ENCODE measurements around the gene GMDS. TPM values are rescaled to one million over a fixed set of nuclear protein-coding genes. Genes with fewer than 3 reads are reported as not detected.
A peak's percentile ranks its signal among the peaks of the same experiment; 100 is the strongest.

Gene GMDS
- total RNA-seq, 4 donors from 2014 or later: 3.4 to 7.2 (median 4.6) TPM

DNA sequence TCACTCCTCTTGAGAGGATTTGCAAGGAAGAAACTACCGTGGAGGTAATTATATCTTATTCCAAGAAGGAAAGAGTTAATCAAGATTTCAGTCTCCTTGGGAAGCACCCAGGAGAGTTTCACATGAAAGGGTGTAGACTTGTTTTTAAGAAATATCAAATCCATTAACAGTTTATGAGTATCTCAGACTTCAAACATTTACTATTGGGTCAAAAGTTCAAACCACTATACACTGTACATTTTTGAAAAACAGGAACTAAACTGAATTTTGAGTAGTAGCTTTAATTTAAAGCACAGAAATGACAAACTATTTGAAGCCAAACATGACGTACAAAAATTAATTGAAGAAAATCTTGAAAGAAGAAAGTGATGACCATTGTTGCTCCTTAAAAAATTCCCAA is 471.7 kb downstream of the GMDS start:
- no peaks in the 10 kb centered on the region for H3K9me3 ChIP-seq
- no peaks in the 10 kb centered on the region for H3K4me1 ChIP-seq
- intact Hi-C loops (cut with DNase I; ENCODE audit: low total_unique reads) (no loop called here), in situ Hi-C loops (cut with MboI; ENCODE audit: low sequenced_read_pairs in 4 of 4) (no loop called here)
- DNase-seq (no peak), ATAC-seq (no peak)
- H3K4me3 ChIP-seq: no peak overlapping the region
- no peaks in the 10 kb centered on the region for H3K27me3 ChIP-seq
- H3K36me3 ChIP-seq: no peaks in the 10 kb centered on the region
- TF ChIP-seq POLR2A (IDR thresholded peaks at IDR 0.05): no peak
- TF ChIP-seq, protein P1, sequence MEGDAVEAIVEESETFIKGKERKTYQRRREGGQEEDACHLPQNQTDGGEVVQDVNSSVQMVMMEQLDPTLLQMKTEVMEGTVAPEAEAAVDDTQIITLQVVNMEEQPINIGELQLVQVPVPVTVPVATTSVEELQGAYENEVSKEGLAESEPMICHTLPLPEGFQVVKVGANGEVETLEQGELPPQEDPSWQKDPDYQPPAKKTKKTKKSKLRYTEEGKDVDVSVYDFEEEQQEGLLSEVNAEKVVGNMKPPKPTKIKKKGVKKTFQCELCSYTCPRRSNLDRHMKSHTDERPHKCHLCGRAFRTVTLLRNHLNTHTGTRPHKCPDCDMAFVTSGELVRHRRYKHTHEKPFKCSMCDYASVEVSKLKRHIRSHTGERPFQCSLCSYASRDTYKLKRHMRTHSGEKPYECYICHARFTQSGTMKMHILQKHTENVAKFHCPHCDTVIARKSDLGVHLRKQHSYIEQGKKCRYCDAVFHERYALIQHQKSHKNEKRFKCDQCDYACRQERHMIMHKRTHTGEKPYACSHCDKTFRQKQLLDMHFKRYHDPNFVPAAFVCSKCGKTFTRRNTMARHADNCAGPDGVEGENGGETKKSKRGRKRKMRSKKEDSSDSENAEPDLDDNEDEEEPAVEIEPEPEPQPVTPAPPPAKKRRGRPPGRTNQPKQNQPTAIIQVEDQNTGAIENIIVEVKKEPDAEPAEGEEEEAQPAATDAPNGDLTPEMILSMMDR (IDR thresholded peaks at IDR 0.05 in 4 of 5, conservative IDR thresholded peaks at IDR 0.05 in 1 of 5): no peak
- H3K27ac ChIP-seq: no peak overlapping the region

DNA sequence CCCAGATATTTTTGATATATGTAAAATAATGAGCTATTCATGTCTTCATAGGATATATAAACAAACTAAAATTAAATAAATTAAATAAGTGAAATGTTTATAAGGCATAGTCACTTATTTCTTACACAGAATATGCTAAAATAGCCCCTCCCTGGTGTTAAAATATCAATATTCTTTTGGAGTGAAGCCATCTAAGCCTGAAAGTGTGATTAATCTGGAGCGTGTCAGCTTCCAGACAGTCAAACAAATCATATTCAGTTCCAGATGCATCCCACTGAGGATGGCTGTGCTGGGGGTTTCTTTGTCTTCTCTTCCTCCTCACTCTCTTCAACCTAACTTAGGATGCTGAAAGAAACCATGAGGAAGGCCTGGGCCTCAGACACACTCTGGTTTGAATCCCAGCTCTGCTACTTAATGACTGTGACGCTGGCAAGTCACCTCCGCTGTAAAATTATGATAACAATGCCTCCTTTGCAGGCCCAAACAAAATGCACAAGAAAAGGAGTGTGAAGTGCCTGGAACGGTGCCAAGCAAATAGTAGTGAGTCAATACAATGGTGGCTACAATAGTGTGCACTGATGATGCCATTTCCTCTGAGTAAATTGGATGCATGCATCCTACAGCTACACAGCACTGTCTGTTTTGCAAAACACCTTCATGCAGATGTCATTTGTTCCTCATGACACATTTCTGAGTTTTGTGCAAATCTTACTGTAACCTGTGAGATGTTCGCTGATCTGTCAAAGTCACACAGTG is 474.3 kb downstream of the GMDS start:
- no peak for DNase-seq
- Histone ChIP-seq H3K4me1 (peaks cover 9 to 16% of the 10 kb centered on the region in 2 donors), H3K9me3 (no peaks in the 10 kb centered on the region), H3K4me3 (no peak overlapping the region), H3K36me3 (no peaks in the 10 kb centered on the region), H3K27ac (no peak overlapping the region), H3K27me3 (no peaks in the 10 kb centered on the region)
- no peak for ATAC-seq
- in situ Hi-C loops (cut with MboI; ENCODE audit: low sequenced_read_pairs in 4 of 4) (no loop called here), intact Hi-C loops (cut with DNase I; ENCODE audit: low total_unique reads) (no loop called here)
- TF ChIP-seq POLR2A (IDR thresholded peaks at IDR 0.05): no peak
- TF ChIP-seq, protein P1 (IDR thresholded peaks at IDR 0.05 in 4 of 5, conservative IDR thresholded peaks at IDR 0.05 in 1 of 5): no peak

DNA sequence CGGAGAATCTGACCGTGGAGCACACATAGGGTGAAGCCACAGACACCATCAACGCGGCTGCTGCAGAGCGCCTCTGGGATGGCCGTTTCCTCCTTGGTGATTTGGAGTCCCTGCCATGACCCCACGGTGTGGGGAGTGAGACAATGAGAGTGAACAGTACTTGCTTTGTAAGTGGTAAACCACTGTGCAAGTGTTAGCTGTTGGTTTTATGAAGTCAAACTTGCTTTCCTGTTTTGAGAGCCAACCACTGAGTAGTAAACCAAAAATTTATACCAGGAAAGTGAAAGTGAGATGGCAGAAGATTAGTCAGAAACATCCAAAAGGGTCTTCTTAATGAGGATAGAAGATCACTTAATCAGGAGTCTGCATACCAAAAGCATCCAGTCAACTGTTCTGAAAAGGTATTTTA is 475.0 kb downstream of the GMDS start:
- in situ Hi-C loops (cut with MboI; ENCODE audit: low sequenced_read_pairs in 4 of 4): no loop called here
- ATAC-seq: no peak
- no peaks in the 10 kb centered on the region for H3K9me3 ChIP-seq
- intact Hi-C loops (cut with DNase I; ENCODE audit: low total_unique reads): no loop called here
- no peak overlapping the region for H3K27ac ChIP-seq
- peaks cover 9 to 16% of the 10 kb centered on the region in 2 donors for H3K4me1 ChIP-seq
- DNase-seq: no peak
- no peaks in the 10 kb centered on the region for H3K36me3 ChIP-seq
- no peak for TF ChIP-seq POLR2A (IDR thresholded peaks at IDR 0.05)
- TF ChIP-seq, protein P1 (IDR thresholded peaks at IDR 0.05 in 4 of 5, conservative IDR thresholded peaks at IDR 0.05 in 1 of 5): no peak
- no peaks in the 10 kb centered on the region for H3K27me3 ChIP-seq
- H3K4me3 ChIP-seq: no peak overlapping the region

DNA sequence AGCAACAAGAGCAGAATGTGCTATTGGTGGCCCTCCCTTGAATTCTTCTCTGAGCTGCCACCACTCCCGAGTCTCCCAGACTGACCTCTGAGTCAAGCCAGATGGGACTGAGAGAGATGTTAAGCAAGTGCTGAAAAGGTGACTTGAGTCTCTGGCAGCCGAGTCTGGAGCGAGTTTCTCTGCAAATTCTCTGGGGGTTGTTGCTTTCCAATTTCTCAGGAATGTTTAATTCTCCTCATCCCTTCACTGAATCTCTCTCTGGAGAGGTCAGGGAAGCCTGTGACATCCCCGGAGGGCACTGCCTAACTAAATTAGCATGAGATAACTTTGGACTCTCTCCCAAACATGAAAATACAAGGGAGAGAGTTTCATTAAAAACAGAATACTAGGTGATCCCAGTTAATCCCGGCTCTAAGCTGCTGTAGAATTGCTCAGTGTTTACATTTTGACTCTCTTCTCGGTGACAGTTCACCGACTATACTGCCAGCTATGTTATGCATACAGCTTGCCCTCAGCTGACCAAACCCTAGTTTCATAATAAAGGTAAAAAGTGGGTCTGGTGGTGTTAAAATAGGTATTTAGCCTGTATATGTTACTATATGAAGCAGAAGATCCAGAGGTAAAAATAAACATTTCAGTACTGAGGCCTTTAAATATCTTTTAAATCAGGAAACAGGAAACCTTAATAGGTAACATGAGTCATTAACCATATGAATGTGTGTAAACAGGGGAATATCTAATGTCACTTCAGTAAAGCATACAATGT is 477.7 kb downstream of the GMDS start:
- DNase-seq: peak; percentile 22 to 59
- Histone ChIP-seq H3K4me1 (peaks cover 9 to 16% of the 10 kb centered on the region in 2 donors), H3K36me3 (no peaks in the 10 kb centered on the region), H3K4me3 (no peak overlapping the region), H3K27me3 (no peaks in the 10 kb centered on the region), H3K27ac (no peak overlapping the region), H3K9me3 (no peaks in the 10 kb centered on the region)
- intact Hi-C loops (cut with DNase I; ENCODE audit: low total_unique reads) (no loop called here), in situ Hi-C loops (cut with MboI; ENCODE audit: low sequenced_read_pairs in 4 of 4) (no loop called here)
- ATAC-seq: peak; percentile 69 to 84
- TF ChIP-seq, protein P1 (IDR thresholded peaks at IDR 0.05 in 4 of 5, conservative IDR thresholded peaks at IDR 0.05 in 1 of 5): no peak
- no peak for TF ChIP-seq POLR2A (IDR thresholded peaks at IDR 0.05)

Measured in gastrocnemius medialis (tissue), 4 donors.